GM12878 (cell line): ENCODE results near the gene BORCS8.

Experiments used
- CBX5 ChIP-seq: sonication (generic); IDR thresholded peaks from 2 replicates; pipeline ENCODE4 v1.6.1; 2016; ENCODE audit warnings: low read depth, moderate library complexity, mild to moderate bottlenecking, inconsistent platforms
- GABPA ChIP-seq: IDR thresholded peaks from 2 replicates; pipeline ENCODE4 v1.6.1; 2014; ENCODE audit warnings: antibody characterized with exemption, low read depth, mild to moderate bottlenecking, inconsistent platforms
- KAT2A ChIP-seq: conservative IDR thresholded peaks from 2 replicates; pipeline ENCODE4 v1.6.1; 2011; ENCODE audit warnings: low read depth, low read length; ENCODE audit not compliant: control insufficient read depth
- MEF2B ChIP-seq: fragments of 450-650 bp; IDR thresholded peaks from 2 replicates; pipeline ENCODE4 v1.6.1; 2018; ENCODE audit warnings: mild to moderate bottlenecking, moderate library complexity; ENCODE audit not compliant: partially characterized antibody, poor library complexity, severe bottlenecking
- REST ChIP-seq: IDR thresholded peaks from 2 replicates; pipeline ENCODE4 v1.6.1; 2012; ENCODE audit warnings: mild to moderate bottlenecking, low read depth, low read length
- SMARCA5 ChIP-seq: fragments of 450-650 bp; IDR thresholded peaks from 2 replicates; pipeline ENCODE4 v1.6.1; 2017; ENCODE audit warnings: mild to moderate bottlenecking
- ZNF274 ChIP-seq: IDR thresholded peaks from one replicate; pipeline ENCODE4 v1.8.0; 2011; ENCODE audit not compliant: insufficient read length, insufficient read depth
- TF ChIP-seq, protein P1 (sequence below), 3 experiments: IDR thresholded peaks in 2 of 3; conservative IDR thresholded peaks in 1 of 3; 2 replicates each; pipeline ENCODE4 v1.5.1; 2011; ENCODE audit warnings: low read depth in 3 of 3, low read length in 3 of 3, mild to moderate bottlenecking in 3 of 3, control low read depth in 2 of 3, moderate library complexity in 2 of 3, inconsistent platforms in 1 of 3, mixed read lengths in 1 of 3; ENCODE audit not compliant: control insufficient read depth in 2 of 3, insufficient read depth in 1 of 3; ENCODE audit errors: extremely low read depth in 1 of 3

DNA sequence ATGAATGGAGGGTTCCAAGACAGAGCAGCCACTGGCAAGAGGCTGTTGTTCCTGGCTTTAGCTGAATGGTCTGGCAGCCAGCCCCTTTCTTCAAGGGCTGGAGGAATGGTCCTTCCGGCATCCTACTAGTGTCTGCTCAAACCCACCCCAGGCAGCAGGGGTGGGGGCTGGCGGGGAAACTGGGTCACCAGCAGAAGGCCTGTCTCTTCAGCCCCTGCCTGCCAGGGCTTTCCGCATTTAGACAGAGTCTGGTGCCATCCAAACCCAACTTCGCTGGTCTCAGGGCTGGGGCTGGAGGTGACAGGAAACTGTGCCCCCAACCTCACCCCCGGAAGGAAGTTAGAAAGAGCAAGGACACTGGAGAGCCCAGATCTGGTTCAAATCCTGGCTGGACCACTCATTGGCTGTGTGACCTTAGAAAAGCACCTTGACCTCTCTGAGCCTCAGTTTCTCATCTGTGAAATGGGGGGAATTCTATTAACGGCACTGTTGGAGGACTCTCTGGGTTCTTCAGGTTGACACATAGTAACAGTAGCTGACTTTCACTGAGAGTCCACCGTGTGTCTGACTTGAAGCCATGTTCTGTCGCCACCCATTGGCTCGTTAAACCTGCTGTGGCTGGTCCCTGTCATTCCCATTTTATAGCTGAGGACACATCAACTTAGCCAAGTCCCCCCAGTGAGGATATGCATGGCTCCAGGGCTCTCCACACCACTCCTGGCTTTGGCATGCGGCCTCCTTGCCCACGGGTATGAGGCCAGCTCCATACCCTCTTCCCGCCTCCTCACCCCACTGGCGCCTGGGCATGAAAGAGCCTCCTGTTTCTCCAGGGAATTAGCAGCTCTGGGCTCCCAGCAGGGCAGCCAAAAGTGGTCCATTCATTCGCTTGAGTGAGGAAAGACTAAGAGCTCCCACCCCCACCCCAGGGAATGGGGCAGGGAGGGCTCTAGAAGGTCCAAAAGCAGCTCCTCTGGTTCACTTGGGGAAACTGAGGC is 13.8 kb upstream of the BORCS8 start:
- TF ChIP-seq REST = no peak
- TF ChIP-seq, protein P1, sequence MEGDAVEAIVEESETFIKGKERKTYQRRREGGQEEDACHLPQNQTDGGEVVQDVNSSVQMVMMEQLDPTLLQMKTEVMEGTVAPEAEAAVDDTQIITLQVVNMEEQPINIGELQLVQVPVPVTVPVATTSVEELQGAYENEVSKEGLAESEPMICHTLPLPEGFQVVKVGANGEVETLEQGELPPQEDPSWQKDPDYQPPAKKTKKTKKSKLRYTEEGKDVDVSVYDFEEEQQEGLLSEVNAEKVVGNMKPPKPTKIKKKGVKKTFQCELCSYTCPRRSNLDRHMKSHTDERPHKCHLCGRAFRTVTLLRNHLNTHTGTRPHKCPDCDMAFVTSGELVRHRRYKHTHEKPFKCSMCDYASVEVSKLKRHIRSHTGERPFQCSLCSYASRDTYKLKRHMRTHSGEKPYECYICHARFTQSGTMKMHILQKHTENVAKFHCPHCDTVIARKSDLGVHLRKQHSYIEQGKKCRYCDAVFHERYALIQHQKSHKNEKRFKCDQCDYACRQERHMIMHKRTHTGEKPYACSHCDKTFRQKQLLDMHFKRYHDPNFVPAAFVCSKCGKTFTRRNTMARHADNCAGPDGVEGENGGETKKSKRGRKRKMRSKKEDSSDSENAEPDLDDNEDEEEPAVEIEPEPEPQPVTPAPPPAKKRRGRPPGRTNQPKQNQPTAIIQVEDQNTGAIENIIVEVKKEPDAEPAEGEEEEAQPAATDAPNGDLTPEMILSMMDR (IDR thresholded peaks at IDR 0.05 in 2 of 3, conservative IDR thresholded peaks at IDR 0.05 in 1 of 3; ENCODE audit: control insufficient read depth in 2 of 3, extremely low read depth in 1 of 3, insufficient read depth in 1 of 3, low read depth in 3 of 3, low read length in 3 of 3) = no peak
- TF ChIP-seq MEF2B = no peak
- TF ChIP-seq CBX5 = no peak
- no peak for TF ChIP-seq KAT2A
- TF ChIP-seq SMARCA5 = no peak
- no peak for TF ChIP-seq ZNF274
- TF ChIP-seq GABPA = no peak
